Left ventricle myocardium inferior (tissue), 1 donor: ENCODE results near the gene PCDH18. TPM values are rescaled to one million over a fixed set of nuclear protein-coding genes. Genes with fewer than 3 reads are reported as not detected.

ENCODE experiments used
- DNase-seq: peaks from one replicate; pipeline ENCODE4 v3.0.0-alpha.2; 2020
- H3K27ac ChIP-seq: fragments of 200-600 bp; replicated peaks from 2 replicates; pipeline ENCODE4 v1.8.0; 2021
- H3K27me3 ChIP-seq: fragments of 200-600 bp; 2 replicates; pipeline ENCODE4 v1.8.0; 2021; ENCODE audit warnings: low read depth
- H3K36me3 ChIP-seq: fragments of 200-600 bp; 2 replicates; pipeline ENCODE4 v1.8.0; 2021
- H3K4me1 ChIP-seq: fragments of 200-600 bp; 2 replicates; pipeline ENCODE4 v1.8.0; 2021
- H3K4me3 ChIP-seq: fragments of 200-600 bp; 2 replicates; pipeline ENCODE4 v1.8.0; 2021; ENCODE audit warnings: mild to moderate bottlenecking, moderate library complexity
- H3K9me3 ChIP-seq: fragments of 200-600 bp; replicated peaks from 2 replicates; pipeline ENCODE4 v1.8.0; 2021
- intact Hi-C: fragments of 100-400 bp; cut with micrococcal nuclease; formaldehyde crosslinking; loops from one replicate; pipeline ENCODE4 v1.11.0; 2022
- total RNA-seq: library from RNA; stranded (reverse); fragmentation: NEBNext Ultra II Directional; extraction: Animal tissue kit (Norgen Biotek cat#: 25700); gene quantifications from one replicate; pipeline ENCODE4 v1.2.1, GENCODE V29; 2021
- TF ChIP-seq, protein P1 (sequence below): fragments of 200-600 bp; IDR thresholded peaks from 2 replicates; pipeline ENCODE4 v1.8.0; 2021; ENCODE audit warnings: antibody characterized with exemption, mild to moderate bottlenecking, borderline replicate concordance
- donor health status: DM: no; HTN: yes; CAD: no; lungs with severe emphysema.

The PCDH18 gene
- total RNA-seq, 1 donor from 2014 or later: 3.4 TPM

DNA sequence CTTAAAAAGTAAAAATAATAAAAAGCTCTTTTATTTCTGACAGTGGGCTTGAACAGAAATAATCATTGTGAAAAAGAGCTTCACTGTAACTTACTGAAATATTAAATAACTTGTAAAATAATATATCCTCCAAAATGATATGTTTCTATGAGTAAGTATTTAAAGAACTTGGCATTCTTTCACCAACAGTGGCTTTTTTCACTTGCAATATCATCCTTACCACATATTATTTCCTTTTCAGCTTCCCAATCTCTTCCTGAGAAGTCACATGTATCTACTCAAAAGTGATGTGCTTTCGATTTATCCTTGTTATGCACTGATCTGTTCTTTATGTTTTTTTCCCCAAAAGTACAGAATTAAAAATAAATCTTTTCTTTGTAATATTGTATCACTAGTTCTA lies 2.2 kb upstream of the PCDH18 start:
- Histone ChIP-seq H3K27ac (peak overlapping the region; percentile 85), H3K27me3 (peaks cover 27% of the 10 kb centered on the region), H3K4me1 (peaks cover 12% of the 10 kb centered on the region), H3K4me3 (peak overlapping the region; percentile 72), H3K9me3 (peaks cover 14% of the 10 kb centered on the region), H3K36me3 (no peaks in the 10 kb centered on the region)
- intact Hi-C loops: no loop called here
- no peak for DNase-seq
- TF ChIP-seq, protein P1, sequence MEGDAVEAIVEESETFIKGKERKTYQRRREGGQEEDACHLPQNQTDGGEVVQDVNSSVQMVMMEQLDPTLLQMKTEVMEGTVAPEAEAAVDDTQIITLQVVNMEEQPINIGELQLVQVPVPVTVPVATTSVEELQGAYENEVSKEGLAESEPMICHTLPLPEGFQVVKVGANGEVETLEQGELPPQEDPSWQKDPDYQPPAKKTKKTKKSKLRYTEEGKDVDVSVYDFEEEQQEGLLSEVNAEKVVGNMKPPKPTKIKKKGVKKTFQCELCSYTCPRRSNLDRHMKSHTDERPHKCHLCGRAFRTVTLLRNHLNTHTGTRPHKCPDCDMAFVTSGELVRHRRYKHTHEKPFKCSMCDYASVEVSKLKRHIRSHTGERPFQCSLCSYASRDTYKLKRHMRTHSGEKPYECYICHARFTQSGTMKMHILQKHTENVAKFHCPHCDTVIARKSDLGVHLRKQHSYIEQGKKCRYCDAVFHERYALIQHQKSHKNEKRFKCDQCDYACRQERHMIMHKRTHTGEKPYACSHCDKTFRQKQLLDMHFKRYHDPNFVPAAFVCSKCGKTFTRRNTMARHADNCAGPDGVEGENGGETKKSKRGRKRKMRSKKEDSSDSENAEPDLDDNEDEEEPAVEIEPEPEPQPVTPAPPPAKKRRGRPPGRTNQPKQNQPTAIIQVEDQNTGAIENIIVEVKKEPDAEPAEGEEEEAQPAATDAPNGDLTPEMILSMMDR: no peak

GRCh38 chr4:137533855-137534254 lies 1.6 kb upstream of the PCDH18 start:
- Histone ChIP-seq H3K4me3 (peak overlapping the region; percentile 72), H3K4me1 (peaks cover 12% of the 10 kb centered on the region), H3K36me3 (no peaks in the 10 kb centered on the region), H3K27ac (peak overlapping the region; percentile 85), H3K27me3 (peaks cover 27% of the 10 kb centered on the region), H3K9me3 (peaks cover 14% of the 10 kb centered on the region)
- intact Hi-C loops: no loop called here
- DNase-seq: no peak
- TF ChIP-seq, protein P1: no peak

DNA sequence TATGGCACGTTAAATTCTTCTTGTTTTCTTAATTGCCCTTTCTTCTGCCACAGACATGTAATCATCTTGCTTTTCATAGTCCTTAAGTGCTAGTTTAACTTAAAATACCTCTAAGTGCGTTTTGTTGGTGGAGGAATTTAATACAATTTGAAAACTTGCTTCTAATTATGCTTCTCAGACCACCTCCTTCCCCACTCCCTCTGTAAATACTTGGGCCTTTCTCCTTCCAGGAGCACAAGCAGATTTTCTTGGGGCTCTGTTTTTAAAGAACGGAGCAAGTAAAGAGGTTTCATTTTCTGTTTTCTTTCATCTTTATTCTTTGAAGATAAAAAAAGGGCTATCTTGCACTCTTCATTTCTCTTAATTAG lies 559 bp upstream of the PCDH18 start:
- H3K36me3 ChIP-seq: no peaks in the 10 kb centered on the region
- intact Hi-C loops: no loop called here
- peaks cover 27% of the 10 kb centered on the region for H3K27me3 ChIP-seq
- peak overlapping the region; percentile 72 for H3K4me3 ChIP-seq
- TF ChIP-seq, protein P1: no peak
- H3K27ac ChIP-seq: peak overlapping the region; percentile 85
- peaks cover 14% of the 10 kb centered on the region for H3K9me3 ChIP-seq
- peaks cover 12% of the 10 kb centered on the region for H3K4me1 ChIP-seq
- no peak for DNase-seq

DNA sequence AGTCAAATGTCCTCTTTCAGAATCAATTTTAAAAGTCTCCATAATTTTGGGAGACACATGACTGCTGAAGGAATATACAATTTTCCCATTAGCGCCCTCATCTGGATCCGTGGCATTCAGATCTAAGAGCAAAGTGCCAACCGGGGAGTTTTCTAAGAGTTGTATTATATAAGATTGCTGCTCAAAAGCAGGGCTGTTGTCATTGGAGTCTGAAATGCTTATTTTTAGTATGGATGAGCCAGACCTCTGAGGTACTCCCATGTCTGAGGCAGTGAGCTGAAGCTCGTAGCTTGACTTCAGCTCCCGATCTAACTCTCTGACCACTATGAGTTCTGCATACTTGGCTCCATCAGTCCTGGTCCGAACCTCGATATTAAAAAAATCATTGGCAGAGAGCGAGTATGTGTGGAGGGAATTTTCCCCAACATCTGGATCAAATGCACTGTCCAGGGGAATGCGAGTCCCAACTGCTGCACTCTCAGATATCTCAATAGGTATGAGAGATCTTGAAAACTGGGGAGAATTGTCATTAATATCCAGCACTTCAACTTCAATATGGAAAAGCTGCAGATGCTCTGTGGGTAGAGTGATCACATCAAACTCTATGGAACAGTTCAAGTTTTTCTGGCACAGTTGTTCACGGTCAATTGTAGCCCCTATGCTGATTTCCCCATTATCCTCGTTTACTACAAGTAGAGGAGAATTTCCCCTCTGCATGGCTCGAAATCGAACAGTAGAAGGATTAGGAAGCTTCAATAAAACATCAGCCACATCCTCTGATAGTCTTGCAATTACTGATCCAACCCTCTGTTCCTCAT lies 917 bp downstream of the PCDH18 start:
- H3K4me1 ChIP-seq: peaks cover 12% of the 10 kb centered on the region
- H3K36me3 ChIP-seq: no peaks in the 10 kb centered on the region
- intact Hi-C loops: no loop called here
- peaks cover 27% of the 10 kb centered on the region for H3K27me3 ChIP-seq
- TF ChIP-seq, protein P1: peak; percentile 44
- H3K9me3 ChIP-seq: peaks cover 6% of the 10 kb centered on the region
- DNase-seq: no peak
- peak overlapping the region; percentile 72 for H3K4me3 ChIP-seq
- peak overlapping the region; percentile 85 for H3K27ac ChIP-seq

GRCh38 chr4:137530176-137530575 lies 2.1 kb downstream of the PCDH18 start:
- H3K27me3 ChIP-seq: peaks cover 27% of the 10 kb centered on the region
- no peaks in the 10 kb centered on the region for H3K9me3 ChIP-seq
- intact Hi-C loops: no loop called here
- peaks cover 16% of the 10 kb centered on the region for H3K4me1 ChIP-seq
- peak overlapping the region; percentile 85 for H3K27ac ChIP-seq
- DNase-seq: no peak
- peak overlapping the region; percentile 72 for H3K4me3 ChIP-seq
- TF ChIP-seq, protein P1: no peak
- H3K36me3 ChIP-seq: no peaks in the 10 kb centered on the region
